Progenitor cell of endocrine pancreas (in vitro differentiated cells): ENCODE data around the gene MTHFD1L. TPM values are rescaled to one million over a fixed set of nuclear protein-coding genes. Genes with fewer than 3 reads are reported as not detected.
A peak's percentile ranks its signal among the peaks of the same experiment; 100 is the strongest.

Source experiments
- DNase-seq: peaks from one replicate; pipeline ENCODE4 v3.0.0; 2021; ENCODE audit warnings: low spot score; ENCODE audit not compliant: unreplicated experiment
- H3K27ac Mint-ChIP-seq: 2 replicates; pipeline ENCODE4 v1.8.0; 2021; ENCODE audit warnings: mild to moderate bottlenecking, moderate library complexity, mixed read lengths
- H3K27me3 Mint-ChIP-seq: 2 replicates; pipeline ENCODE4 v1.8.0; 2021; ENCODE audit warnings: mixed read lengths
- H3K36me3 Mint-ChIP-seq: 2 replicates; pipeline ENCODE4 v1.8.0; 2022; ENCODE audit warnings: mixed read lengths; ENCODE audit not compliant: insufficient read depth
- H3K4me1 Mint-ChIP-seq: 2 replicates; pipeline ENCODE4 v1.8.0; 2021; ENCODE audit warnings: low read depth, mixed read lengths
- H3K4me3 Mint-ChIP-seq: 2 replicates; pipeline ENCODE4 v1.8.0; 2021; ENCODE audit warnings: low read depth, mild to moderate bottlenecking, moderate library complexity, mixed read lengths
- H3K9me3 Mint-ChIP-seq: 2 replicates; pipeline ENCODE4 v1.8.0; 2021; ENCODE audit warnings: low read depth, mixed read lengths
- CTCF ChIP-seq: fragments of 200-600 bp; sonication (generic); IDR thresholded peaks from one replicate; pipeline ENCODE4 v1.5.0; 2021; ENCODE audit warnings: antibody characterized with exemption, mild to moderate bottlenecking; ENCODE audit not compliant: unreplicated experiment
- total RNA-seq: library from RNA; stranded (reverse); gene quantifications from 2 replicates; pipeline ENCODE4 v1.2.1, GENCODE V29; 2021

The MTHFD1L gene
- total RNA-seq, 1 donor from 2014 or later, result 37.4 TPM

- TF ChIP-seq CTCF, result no peak
- Mint-ChIP-seq H3K27me3 (peaks cover 3% of the 10 kb centered on the region), H3K4me1 (peaks cover 11% of the 10 kb centered on the region), H3K27ac (no peak overlapping the region), H3K9me3 (peaks cover 9% of the 10 kb centered on the region), H3K36me3 (peaks cover 2% of the 10 kb centered on the region), H3K4me3 (no peak overlapping the region)
- no peak for DNase-seq
Measured at GRCh38 chr6:151130329-151130728, 264.8 kb downstream of the MTHFD1L start.

GRCh38 chr6:151131324-151132007 lies 266.0 kb downstream of the MTHFD1L start:
- Mint-ChIP-seq H3K4me3 (no peak overlapping the region), H3K36me3 (peaks cover 2% of the 10 kb centered on the region), H3K27me3 (peaks cover 3% of the 10 kb centered on the region), H3K27ac (no peak overlapping the region), H3K9me3 (peaks cover 9% of the 10 kb centered on the region), H3K4me1 (peaks cover 6% of the 10 kb centered on the region)
- no peak for TF ChIP-seq CTCF
- no peak for DNase-seq

GRCh38 chr6:151136141-151136755 lies 270.7 kb downstream of the MTHFD1L start:
- TF ChIP-seq CTCF, result no peak
- H3K4me3 Mint-ChIP-seq, result peak overlapping the region; percentile 30
- H3K27ac Mint-ChIP-seq, result peak overlapping the region; percentile 84
- H3K4me1 Mint-ChIP-seq, result peaks cover 9% of the 10 kb centered on the region
- H3K9me3 Mint-ChIP-seq, result peaks cover 4% of the 10 kb centered on the region
- H3K36me3 Mint-ChIP-seq, result no peaks in the 10 kb centered on the region
- H3K27me3 Mint-ChIP-seq, result peaks cover 8% of the 10 kb centered on the region
- no peak for DNase-seq

GRCh38 chr6:151137542-151137941 lies 272.0 kb downstream of the MTHFD1L start:
- Mint-ChIP-seq H3K4me3 (no peak overlapping the region), H3K27me3 (peaks cover 8% of the 10 kb centered on the region), H3K4me1 (peaks cover 9% of the 10 kb centered on the region), H3K9me3 (peaks cover under 1% of the 10 kb centered on the region), H3K36me3 (no peaks in the 10 kb centered on the region), H3K27ac (no peak overlapping the region)
- no peak for TF ChIP-seq CTCF
- no peak for DNase-seq

- H3K27ac Mint-ChIP-seq, result no peak overlapping the region
- no peak for DNase-seq
- no peaks in the 10 kb centered on the region for H3K36me3 Mint-ChIP-seq
- no peak for TF ChIP-seq CTCF
- no peak overlapping the region for H3K4me3 Mint-ChIP-seq
- peaks cover 9% of the 10 kb centered on the region for H3K4me1 Mint-ChIP-seq
- peaks cover 15% of the 10 kb centered on the region for H3K27me3 Mint-ChIP-seq
- no peaks in the 10 kb centered on the region for H3K9me3 Mint-ChIP-seq
Measured at GRCh38 chr6:151139524-151139923, 274.0 kb downstream of the MTHFD1L start.
